HUES6 (cell line): ENCODE results near the gene OR6Q1.
"Not testable (repeated sequence)": the region's sequence is repeated elsewhere in the genome, so short reads cannot be mapped to it uniquely, and the experiment has no call there.

ENCODE experiments used
- H3K27ac ChIP-seq: 2 replicates; pipeline ENCODE4 v1.7.0; 2013; ENCODE audit warnings: low read depth, mild to moderate bottlenecking, low read length, inconsistent platforms
- H3K27me3 ChIP-seq: 2 replicates; pipeline ENCODE4 v1.6.1; 2013; ENCODE audit warnings: low read length; ENCODE audit not compliant: control insufficient read depth, insufficient read depth
- H3K36me3 ChIP-seq: 2 replicates; pipeline ENCODE4 v1.6.1; 2013; ENCODE audit warnings: low read length; ENCODE audit not compliant: control insufficient read depth, insufficient read depth
- H3K4me1 ChIP-seq: 2 replicates; pipeline ENCODE4 v1.6.1; 2013; ENCODE audit warnings: low read length; ENCODE audit not compliant: control insufficient read depth, insufficient read depth
- H3K4me3 ChIP-seq: 2 replicates; pipeline ENCODE4 v1.5.1; 2013; ENCODE audit warnings: low read depth, low read length
- H3K9ac ChIP-seq: one replicate; pipeline ENCODE4 v1.6.1; 2013; ENCODE audit warnings: mild to moderate bottlenecking, low read length
- H3K9me3 ChIP-seq: 2 replicates; pipeline ENCODE4 v1.6.1; 2013; ENCODE audit warnings: low read depth, low read length; ENCODE audit not compliant: control insufficient read depth, insufficient read depth

The OR6Q1 gene

GRCh38 chr11:58030653-58031052, at the start of gene OR6Q1:
Gene OR6Q1 (plus strand): TSS chr11:58030953. CDS start chr11:58030953, 0 bp downstream.
- H3K4me1 ChIP-seq: no peaks in the 10 kb centered on the region
- H3K27me3 ChIP-seq: no peaks in the 10 kb centered on the region
- no peak within 1 kb of the TSS for H3K9ac ChIP-seq
- H3K36me3 ChIP-seq: no peaks in the 10 kb centered on the region
- H3K27ac ChIP-seq: no peak within 1 kb of the TSS
- peaks cover 7% of the 10 kb centered on the region for H3K9me3 ChIP-seq
- no peak within 1 kb of the TSS for H3K4me3 ChIP-seq

- Histone ChIP-seq H3K36me3 (no peaks in the 10 kb centered on the region), H3K27me3 (no peaks in the 10 kb centered on the region), H3K27ac (no peak overlapping the region), H3K9me3 (no peaks in the 10 kb centered on the region), H3K4me3 (no peak overlapping the region), H3K4me1 (peaks cover 8% of the 10 kb centered on the region; the same call in 1 of the 2 replicates), H3K9ac (no peak overlapping the region)
These were observed 49.2 kb upstream of the OR6Q1 start for GRCh38 chr11:57981536-57981935.

GRCh38 chr11:57982776-57983175, 48.0 kb upstream of the OR6Q1 start:
- Histone ChIP-seq H3K9me3 (no peaks in the 10 kb centered on the region), H3K4me1 (peaks cover 4% of the 10 kb centered on the region; the same call in 1 of the 2 replicates), H3K9ac (no peak overlapping the region), H3K36me3 (no peaks in the 10 kb centered on the region), H3K4me3 (no peak overlapping the region), H3K27ac (no peak overlapping the region), H3K27me3 (no peaks in the 10 kb centered on the region)

- Histone ChIP-seq H3K4me1 (0 out of 2 replicates have a peak, but pooled peaks cover under 1% of the 10 kb centered on the region), H3K9me3 (no peaks in the 10 kb centered on the region), H3K27ac (no peak overlapping the region), H3K4me3 (no peak overlapping the region), H3K9ac (no peak overlapping the region), H3K27me3 (no peaks in the 10 kb centered on the region), H3K36me3 (no peaks in the 10 kb centered on the region)
These were observed 47.6 kb upstream of the OR6Q1 start for GRCh38 chr11:57983191-57983590.

- not testable (repeated sequence) for H3K4me3 ChIP-seq, H3K27ac ChIP-seq, H3K9ac ChIP-seq, H3K27me3 ChIP-seq, H3K36me3 ChIP-seq, H3K4me1 ChIP-seq
- H3K9me3 ChIP-seq: peaks cover 12% of the 10 kb centered on the region
These were observed 31.2 kb upstream of the OR6Q1 start for GRCh38 chr11:57999523-57999922.

- H3K27me3 ChIP-seq, H3K36me3 ChIP-seq, H3K9ac ChIP-seq, H3K27ac ChIP-seq, H3K4me3 ChIP-seq, H3K4me1 ChIP-seq: not testable (repeated sequence)
- H3K9me3 ChIP-seq: peaks cover 12% of the 10 kb centered on the region
These were observed 30.7 kb upstream of the OR6Q1 start for GRCh38 chr11:58000021-58000420.

- no peak overlapping the region for H3K9ac ChIP-seq
- no peak overlapping the region for H3K4me3 ChIP-seq
- H3K4me1 ChIP-seq: no peaks in the 10 kb centered on the region; the same call in 1 of the 2 replicates
- no peaks in the 10 kb centered on the region for H3K27me3 ChIP-seq
- H3K36me3 ChIP-seq: no peaks in the 10 kb centered on the region
- no peak overlapping the region for H3K27ac ChIP-seq
- peaks cover 12% of the 10 kb centered on the region for H3K9me3 ChIP-seq
These were observed 30.1 kb upstream of the OR6Q1 start for GRCh38 chr11:58000699-58001098.

GRCh38 chr11:58003036-58003435, 27.7 kb upstream of the OR6Q1 start:
- no peaks in the 10 kb centered on the region for H3K27me3 ChIP-seq
- H3K4me3 ChIP-seq: no peak overlapping the region
- no peak overlapping the region for H3K9ac ChIP-seq
- peaks cover 12% of the 10 kb centered on the region for H3K9me3 ChIP-seq
- no peaks in the 10 kb centered on the region; the same call in none of the 2 replicates for H3K4me1 ChIP-seq
- no peaks in the 10 kb centered on the region for H3K36me3 ChIP-seq
- H3K27ac ChIP-seq: no peak overlapping the region

- no peaks in the 10 kb centered on the region; the same call in none of the 2 replicates for H3K4me1 ChIP-seq
- no peaks in the 10 kb centered on the region for H3K27me3 ChIP-seq
- no peak overlapping the region for H3K9ac ChIP-seq
- H3K4me3 ChIP-seq: no peak overlapping the region
- H3K27ac ChIP-seq: no peak overlapping the region
- H3K9me3 ChIP-seq: peaks cover 12% of the 10 kb centered on the region
- no peaks in the 10 kb centered on the region for H3K36me3 ChIP-seq
These were observed 27.2 kb upstream of the OR6Q1 start for GRCh38 chr11:58003591-58003990.

GRCh38 chr11:58004664-58005063, 26.1 kb upstream of the OR6Q1 start:
- Histone ChIP-seq H3K9ac (no peak overlapping the region), H3K27me3 (no peaks in the 10 kb centered on the region), H3K36me3 (no peaks in the 10 kb centered on the region), H3K4me1 (no peaks in the 10 kb centered on the region; the same call in none of the 2 replicates), H3K9me3 (peaks cover 12% of the 10 kb centered on the region), H3K27ac (no peak overlapping the region), H3K4me3 (no peak overlapping the region)

GRCh38 chr11:58006940-58007339, 23.8 kb upstream of the OR6Q1 start:
- no peak overlapping the region for H3K9ac ChIP-seq
- H3K27me3 ChIP-seq: no peaks in the 10 kb centered on the region
- no peaks in the 10 kb centered on the region for H3K36me3 ChIP-seq
- no peaks in the 10 kb centered on the region; the same call in none of the 2 replicates for H3K4me1 ChIP-seq
- no peak overlapping the region for H3K4me3 ChIP-seq
- H3K9me3 ChIP-seq: no peaks in the 10 kb centered on the region
- no peak overlapping the region for H3K27ac ChIP-seq

- H3K9ac ChIP-seq: no peak overlapping the region
- H3K4me3 ChIP-seq: no peak overlapping the region
- no peaks in the 10 kb centered on the region for H3K27me3 ChIP-seq
- no peak overlapping the region for H3K27ac ChIP-seq
- H3K4me1 ChIP-seq: no peaks in the 10 kb centered on the region; the same call in 1 of the 2 replicates
- H3K9me3 ChIP-seq: no peaks in the 10 kb centered on the region
- no peaks in the 10 kb centered on the region for H3K36me3 ChIP-seq
These were observed 19.0 kb upstream of the OR6Q1 start for GRCh38 chr11:58011771-58012170.
